Measurements from ENCODE around the gene CCNF. TPM values are rescaled to one million over a fixed set of nuclear protein-coding genes. Genes with fewer than 3 reads are reported as not detected.

Gene CCNF
- total and polyA plus RNA-seq, 4 donors: 0.88 to 46.3 (median 1.8) TPM

DNA sequence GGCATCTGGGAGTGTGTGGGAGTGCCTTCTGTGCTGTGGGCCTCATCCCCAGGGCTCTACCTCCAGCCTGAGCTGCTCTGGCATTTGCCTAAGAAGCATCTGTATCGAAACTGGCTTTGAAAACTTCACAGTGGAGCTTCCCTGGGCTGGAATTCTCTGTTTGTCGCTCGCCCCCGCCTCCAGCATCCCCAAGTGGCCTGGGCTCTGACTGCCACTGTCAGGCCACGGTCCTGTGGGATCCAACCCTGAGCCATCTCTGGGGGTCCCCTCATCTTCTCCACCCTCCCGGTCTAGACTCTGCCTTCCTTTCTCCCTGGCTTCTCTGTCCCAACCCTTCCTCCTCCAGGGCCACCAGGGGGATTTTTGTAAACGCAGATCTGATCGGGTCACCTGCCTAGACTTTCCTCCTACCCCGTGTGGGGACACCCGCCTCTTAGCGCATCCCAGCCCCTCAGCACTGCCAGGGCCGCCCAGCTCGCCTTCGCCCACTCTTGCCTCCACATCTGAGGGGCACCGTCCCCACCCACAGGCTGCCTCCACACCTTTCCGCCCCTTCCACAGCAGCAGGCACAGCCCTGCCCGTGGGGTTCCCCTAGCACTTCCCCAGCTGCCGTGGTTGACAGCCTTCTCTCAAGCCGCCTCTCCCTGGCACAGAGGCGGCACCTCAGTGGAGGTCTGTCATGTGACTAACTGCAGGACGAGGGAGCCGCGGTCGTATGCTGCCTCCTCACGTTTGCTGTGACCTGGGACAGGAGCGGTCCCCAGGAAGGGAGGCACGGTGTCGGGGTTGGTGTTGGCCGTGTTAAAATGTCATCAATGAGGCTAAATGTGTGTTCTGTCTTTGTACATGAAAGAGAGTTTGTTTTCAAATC, 57.6 kb downstream of the CCNF start:
- Histone ChIP-seq H3K4me1 (ENCODE audit: control insufficient read depth in 4 of 4, insufficient read depth in 4 of 4, low read length in 3 of 4) (peaks cover 21 to 44% (median 28%) of the 10 kb centered on the region in 4 donors), H3K9me3 (ENCODE audit: control insufficient read depth in 4 of 4, low read length in 3 of 4) (no peaks in the 10 kb centered on the region), H3K4me3 (ENCODE audit: low read depth in 1 of 3, low read length in 3 of 3) (no peak overlapping the region), H3K9ac (ENCODE audit: low read depth in 1 of 2, low read length in 2 of 2) (no peak overlapping the region), H3K27me3 (ENCODE audit: control insufficient read depth in 4 of 4, insufficient read depth in 4 of 4, low read length in 3 of 4) (no peaks in the 10 kb centered on the region), H3K27ac (ENCODE audit: low read depth in 1 of 2, low read length in 2 of 2) (no peak overlapping the region), H3K36me3 (ENCODE audit: control insufficient read depth in 4 of 4, insufficient read depth in 3 of 4, low read depth in 1 of 4, low read length in 3 of 4) (peaks cover 0 to 4% (median under 1%) of the 10 kb centered on the region in 4 donors)
- 69% methylated on average over 29 of the region's 29 CpGs for WGBS
- no peak for DNase-seq (ENCODE audit: low spot score)
- TF ChIP-seq, protein P1, sequence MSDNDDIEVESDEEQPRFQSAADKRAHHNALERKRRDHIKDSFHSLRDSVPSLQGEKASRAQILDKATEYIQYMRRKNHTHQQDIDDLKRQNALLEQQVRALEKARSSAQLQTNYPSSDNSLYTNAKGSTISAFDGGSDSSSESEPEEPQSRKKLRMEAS (IDR thresholded peaks at IDR 0.05): no peak
- peak; percentile 55 to 60 for TF ChIP-seq RAD21 (IDR thresholded peaks at IDR 0.05)

DNA sequence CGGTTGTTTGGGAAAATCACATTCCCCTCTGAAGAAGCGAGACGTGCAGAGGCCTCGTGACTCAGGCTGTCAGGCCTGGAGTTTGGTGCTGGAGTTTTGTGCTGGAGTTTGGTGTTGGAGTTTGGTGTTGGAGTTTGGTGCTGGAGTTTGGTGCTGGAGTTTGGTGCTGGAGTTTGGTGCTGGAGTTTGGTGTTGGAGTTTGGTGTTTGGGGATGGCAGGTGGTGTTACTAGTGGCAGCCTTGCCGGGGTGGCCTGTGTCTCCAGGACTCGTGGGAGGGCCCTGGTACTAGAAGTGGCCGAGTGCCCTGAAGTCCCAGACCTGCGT, 58.2 kb downstream of the CCNF start:
- no peak overlapping the region for H3K4me3 ChIP-seq (ENCODE audit: low read depth in 1 of 3, low read length in 3 of 3)
- DNase-seq (ENCODE audit: low spot score): no peak
- no peak overlapping the region for H3K27ac ChIP-seq (ENCODE audit: low read depth in 1 of 2, low read length in 2 of 2)
- H3K27me3 ChIP-seq (ENCODE audit: control insufficient read depth in 4 of 4, insufficient read depth in 4 of 4, low read length in 3 of 4): no peaks in the 10 kb centered on the region
- 80% methylated on average over 8 of the region's 8 CpGs for WGBS
- no peak for TF ChIP-seq GABPA (IDR thresholded peaks at IDR 0.05 in 1 of 2, conservative IDR thresholded peaks at IDR 0.05 in 1 of 2)
- TF ChIP-seq JUND (IDR thresholded peaks at IDR 0.05): no peak
- TF ChIP-seq RAD21 (IDR thresholded peaks at IDR 0.05): no peak
- no peak for TF ChIP-seq FOXA2 (IDR thresholded peaks at IDR 0.05)
- no peak for TF ChIP-seq HNF4G (IDR thresholded peaks at IDR 0.05)
- TF ChIP-seq, protein P2, sequence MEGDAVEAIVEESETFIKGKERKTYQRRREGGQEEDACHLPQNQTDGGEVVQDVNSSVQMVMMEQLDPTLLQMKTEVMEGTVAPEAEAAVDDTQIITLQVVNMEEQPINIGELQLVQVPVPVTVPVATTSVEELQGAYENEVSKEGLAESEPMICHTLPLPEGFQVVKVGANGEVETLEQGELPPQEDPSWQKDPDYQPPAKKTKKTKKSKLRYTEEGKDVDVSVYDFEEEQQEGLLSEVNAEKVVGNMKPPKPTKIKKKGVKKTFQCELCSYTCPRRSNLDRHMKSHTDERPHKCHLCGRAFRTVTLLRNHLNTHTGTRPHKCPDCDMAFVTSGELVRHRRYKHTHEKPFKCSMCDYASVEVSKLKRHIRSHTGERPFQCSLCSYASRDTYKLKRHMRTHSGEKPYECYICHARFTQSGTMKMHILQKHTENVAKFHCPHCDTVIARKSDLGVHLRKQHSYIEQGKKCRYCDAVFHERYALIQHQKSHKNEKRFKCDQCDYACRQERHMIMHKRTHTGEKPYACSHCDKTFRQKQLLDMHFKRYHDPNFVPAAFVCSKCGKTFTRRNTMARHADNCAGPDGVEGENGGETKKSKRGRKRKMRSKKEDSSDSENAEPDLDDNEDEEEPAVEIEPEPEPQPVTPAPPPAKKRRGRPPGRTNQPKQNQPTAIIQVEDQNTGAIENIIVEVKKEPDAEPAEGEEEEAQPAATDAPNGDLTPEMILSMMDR (IDR thresholded peaks at IDR 0.05; ENCODE audit: low read depth, low read length, missing input control): no peak
- TF ChIP-seq, protein P3, sequence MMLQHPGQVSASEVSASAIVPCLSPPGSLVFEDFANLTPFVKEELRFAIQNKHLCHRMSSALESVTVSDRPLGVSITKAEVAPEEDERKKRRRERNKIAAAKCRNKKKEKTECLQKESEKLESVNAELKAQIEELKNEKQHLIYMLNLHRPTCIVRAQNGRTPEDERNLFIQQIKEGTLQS (IDR thresholded peaks at IDR 0.05): no peak
- H3K9me3 ChIP-seq (ENCODE audit: control insufficient read depth in 4 of 4, low read length in 3 of 4): no peaks in the 10 kb centered on the region
- peaks cover 0 to 4% (median under 1%) of the 10 kb centered on the region in 4 donors for H3K36me3 ChIP-seq (ENCODE audit: control insufficient read depth in 4 of 4, insufficient read depth in 3 of 4, low read depth in 1 of 4, low read length in 3 of 4)
- H3K9ac ChIP-seq (ENCODE audit: low read depth in 1 of 2, low read length in 2 of 2): no peak overlapping the region
- peaks cover 22 to 42% (median 29%) of the 10 kb centered on the region in 4 donors for H3K4me1 ChIP-seq (ENCODE audit: control insufficient read depth in 4 of 4, insufficient read depth in 4 of 4, low read length in 3 of 4)

DNA sequence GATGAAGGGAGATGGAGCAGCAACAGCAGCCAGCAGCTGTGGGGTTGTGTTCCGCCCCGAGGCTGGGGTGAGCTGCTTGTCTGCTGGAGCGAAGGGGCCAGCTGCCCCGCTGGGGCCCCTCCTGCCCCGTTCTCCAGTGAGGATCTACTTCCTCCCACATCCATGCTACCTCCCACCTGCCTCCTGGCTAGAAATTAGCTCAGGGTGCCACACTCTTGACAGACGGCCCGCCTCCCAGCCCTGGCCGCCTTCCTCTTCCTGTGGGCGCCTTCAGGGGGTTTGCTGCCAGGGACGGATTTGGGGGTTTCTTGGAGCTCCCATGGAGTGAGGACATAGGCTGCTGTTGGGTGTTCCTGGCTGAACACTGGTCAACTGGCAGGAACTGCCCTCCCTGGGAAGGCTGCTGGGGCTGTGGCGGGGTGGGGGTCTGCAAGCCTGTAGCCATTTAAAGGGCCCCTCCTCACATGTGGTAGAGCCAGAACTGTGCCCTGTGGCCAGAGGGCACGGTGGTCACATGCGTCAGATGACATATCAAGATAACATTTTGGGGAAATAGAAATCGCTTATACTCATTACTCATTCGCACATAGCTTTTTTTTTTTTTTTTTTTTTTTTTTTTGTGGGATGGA, 58.8 kb downstream of the CCNF start:
- peaks cover 21 to 37% (median 26%) of the 10 kb centered on the region in 4 donors for H3K4me1 ChIP-seq (ENCODE audit: control insufficient read depth in 4 of 4, insufficient read depth in 4 of 4, low read length in 3 of 4)
- no peaks in the 10 kb centered on the region for H3K27me3 ChIP-seq (ENCODE audit: control insufficient read depth in 4 of 4, insufficient read depth in 4 of 4, low read length in 3 of 4)
- no peak overlapping the region for H3K4me3 ChIP-seq (ENCODE audit: low read depth in 1 of 3, low read length in 3 of 3)
- H3K9ac ChIP-seq (ENCODE audit: low read depth in 1 of 2, low read length in 2 of 2): no peak overlapping the region
- 86% methylated on average over 15 of the region's 15 CpGs for WGBS
- no peaks in the 10 kb centered on the region for H3K9me3 ChIP-seq (ENCODE audit: control insufficient read depth in 4 of 4, low read length in 3 of 4)
- H3K36me3 ChIP-seq (ENCODE audit: control insufficient read depth in 4 of 4, insufficient read depth in 3 of 4, low read depth in 1 of 4, low read length in 3 of 4): peaks cover 0 to 4% (median under 1%) of the 10 kb centered on the region in 4 donors
- DNase-seq (ENCODE audit: low spot score): no peak
- H3K27ac ChIP-seq (ENCODE audit: low read depth in 1 of 2, low read length in 2 of 2): no peak overlapping the region
- TF ChIP-seq JUND (IDR thresholded peaks at IDR 0.05) (no peak), RXRA (IDR thresholded peaks at IDR 0.05) (no peak), YY1 (IDR thresholded peaks at IDR 0.05) (no peak), HNF4A (conservative IDR thresholded peaks at IDR 0.05) (no peak), GABPA (IDR thresholded peaks at IDR 0.05 in 1 of 2, conservative IDR thresholded peaks at IDR 0.05 in 1 of 2) (no peak), HNF4G (IDR thresholded peaks at IDR 0.05) (no peak), EGR1 (IDR thresholded peaks at IDR 0.05; ENCODE audit: low read depth in 2 of 2) (no peak), RAD21 (IDR thresholded peaks at IDR 0.05) (no peak)
- TF ChIP-seq, protein P4, sequence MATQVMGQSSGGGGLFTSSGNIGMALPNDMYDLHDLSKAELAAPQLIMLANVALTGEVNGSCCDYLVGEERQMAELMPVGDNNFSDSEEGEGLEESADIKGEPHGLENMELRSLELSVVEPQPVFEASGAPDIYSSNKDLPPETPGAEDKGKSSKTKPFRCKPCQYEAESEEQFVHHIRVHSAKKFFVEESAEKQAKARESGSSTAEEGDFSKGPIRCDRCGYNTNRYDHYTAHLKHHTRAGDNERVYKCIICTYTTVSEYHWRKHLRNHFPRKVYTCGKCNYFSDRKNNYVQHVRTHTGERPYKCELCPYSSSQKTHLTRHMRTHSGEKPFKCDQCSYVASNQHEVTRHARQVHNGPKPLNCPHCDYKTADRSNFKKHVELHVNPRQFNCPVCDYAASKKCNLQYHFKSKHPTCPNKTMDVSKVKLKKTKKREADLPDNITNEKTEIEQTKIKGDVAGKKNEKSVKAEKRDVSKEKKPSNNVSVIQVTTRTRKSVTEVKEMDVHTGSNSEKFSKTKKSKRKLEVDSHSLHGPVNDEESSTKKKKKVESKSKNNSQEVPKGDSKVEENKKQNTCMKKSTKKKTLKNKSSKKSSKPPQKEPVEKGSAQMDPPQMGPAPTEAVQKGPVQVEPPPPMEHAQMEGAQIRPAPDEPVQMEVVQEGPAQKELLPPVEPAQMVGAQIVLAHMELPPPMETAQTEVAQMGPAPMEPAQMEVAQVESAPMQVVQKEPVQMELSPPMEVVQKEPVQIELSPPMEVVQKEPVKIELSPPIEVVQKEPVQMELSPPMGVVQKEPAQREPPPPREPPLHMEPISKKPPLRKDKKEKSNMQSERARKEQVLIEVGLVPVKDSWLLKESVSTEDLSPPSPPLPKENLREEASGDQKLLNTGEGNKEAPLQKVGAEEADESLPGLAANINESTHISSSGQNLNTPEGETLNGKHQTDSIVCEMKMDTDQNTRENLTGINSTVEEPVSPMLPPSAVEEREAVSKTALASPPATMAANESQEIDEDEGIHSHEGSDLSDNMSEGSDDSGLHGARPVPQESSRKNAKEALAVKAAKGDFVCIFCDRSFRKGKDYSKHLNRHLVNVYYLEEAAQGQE (IDR thresholded peaks at IDR 0.05): no peak
- TF ChIP-seq, protein P2 (IDR thresholded peaks at IDR 0.05; ENCODE audit: low read depth, low read length, missing input control): no peak
- TF ChIP-seq, protein P5, sequence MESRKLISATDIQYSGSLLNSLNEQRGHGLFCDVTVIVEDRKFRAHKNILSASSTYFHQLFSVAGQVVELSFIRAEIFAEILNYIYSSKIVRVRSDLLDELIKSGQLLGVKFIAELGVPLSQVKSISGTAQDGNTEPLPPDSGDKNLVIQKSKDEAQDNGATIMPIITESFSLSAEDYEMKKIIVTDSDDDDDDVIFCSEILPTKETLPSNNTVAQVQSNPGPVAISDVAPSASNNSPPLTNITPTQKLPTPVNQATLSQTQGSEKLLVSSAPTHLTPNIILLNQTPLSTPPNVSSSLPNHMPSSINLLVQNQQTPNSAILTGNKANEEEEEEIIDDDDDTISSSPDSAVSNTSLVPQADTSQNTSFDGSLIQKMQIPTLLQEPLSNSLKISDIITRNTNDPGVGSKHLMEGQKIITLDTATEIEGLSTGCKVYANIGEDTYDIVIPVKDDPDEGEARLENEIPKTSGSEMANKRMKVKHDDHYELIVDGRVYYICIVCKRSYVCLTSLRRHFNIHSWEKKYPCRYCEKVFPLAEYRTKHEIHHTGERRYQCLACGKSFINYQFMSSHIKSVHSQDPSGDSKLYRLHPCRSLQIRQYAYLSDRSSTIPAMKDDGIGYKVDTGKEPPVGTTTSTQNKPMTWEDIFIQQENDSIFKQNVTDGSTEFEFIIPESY (IDR thresholded peaks at IDR 0.05): no peak
